RCC 7860 (cell line): ENCODE data around the gene ACVR2B.

Experiments used
- DNase-seq: peaks from one replicate; pipeline ENCODE4 v3.0.0-alpha.2; 2015; ENCODE audit warnings: low spot score
- FAIRE-seq: peaks from 2 replicates; lab custom pipeline; 2012; peaks lifted over from hg19 to GRCh38; lab: Jason Lieb, UNC

The ACVR2B gene

DNA sequence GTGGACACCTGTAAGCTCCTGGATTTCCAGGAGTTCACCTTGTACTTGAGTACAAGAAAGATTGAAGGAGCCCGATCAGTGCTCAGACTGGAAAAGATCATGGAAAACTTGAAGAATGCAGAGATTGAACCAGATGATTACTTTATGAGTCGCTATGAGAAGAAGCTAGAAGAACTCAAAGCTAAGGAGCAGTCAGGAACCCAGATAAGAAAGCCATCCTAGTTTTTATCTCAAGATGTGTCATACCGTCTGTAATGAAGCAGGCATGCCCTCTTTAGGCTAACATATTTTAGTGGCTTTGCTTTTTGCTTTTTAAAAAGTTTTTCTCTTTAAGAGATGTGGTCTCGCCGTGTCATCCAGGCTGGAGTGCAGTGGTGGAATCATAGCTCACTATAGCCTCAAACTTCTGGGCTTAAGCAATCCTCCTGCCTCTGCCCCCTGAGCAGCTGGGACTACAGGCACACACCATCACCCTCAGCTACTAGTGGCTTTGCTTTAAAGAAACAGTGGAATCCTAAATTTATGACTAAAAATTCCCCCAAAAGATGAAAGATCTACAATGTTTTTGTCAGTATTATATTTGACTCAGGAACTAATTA is 70.5 kb downstream of the ACVR2B start:
- no peak for DNase-seq
- FAIRE-seq, result no peak

DNA sequence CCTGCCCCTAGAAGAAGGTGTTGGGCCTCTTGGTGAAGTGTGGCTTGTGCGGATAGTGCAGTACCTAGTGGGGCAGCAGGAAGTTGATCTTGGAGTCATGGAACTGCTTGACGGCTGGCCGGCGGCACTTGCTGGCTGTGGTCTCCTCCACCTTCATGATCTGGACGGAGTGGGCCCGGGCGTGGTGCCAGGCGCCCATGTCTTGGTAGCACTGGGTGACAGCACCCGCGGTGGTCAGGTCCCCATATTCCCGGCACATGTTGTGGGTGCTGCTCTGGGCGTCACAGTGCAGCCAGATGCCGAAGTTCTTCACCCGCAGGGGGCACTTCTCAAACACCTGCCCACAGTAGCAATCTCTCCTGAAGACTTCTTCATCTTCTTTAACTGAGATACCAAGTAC is 73.1 kb downstream of the ACVR2B start:
- DNase-seq (no peak), FAIRE-seq (no peak)

DNA sequence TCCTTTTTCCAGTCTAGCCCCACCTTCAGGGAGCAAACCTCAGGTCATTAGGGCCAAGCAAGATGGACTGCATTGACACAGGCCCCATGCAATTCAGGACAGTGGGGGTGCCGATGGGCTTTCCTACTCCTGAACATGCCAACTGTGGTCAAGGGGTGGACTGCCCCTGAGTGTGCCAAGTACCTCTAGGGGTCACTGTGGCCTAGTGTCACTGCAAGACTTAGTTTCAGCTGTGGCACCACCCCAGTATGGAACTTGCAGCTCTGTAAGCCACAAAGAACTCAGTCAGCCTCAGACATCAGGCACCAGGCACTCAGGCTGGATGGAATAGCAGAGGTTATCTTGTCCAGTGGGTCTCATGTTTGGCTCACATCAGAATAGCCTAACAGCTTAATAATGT is 74.8 kb downstream of the ACVR2B start:
- FAIRE-seq (no peak), DNase-seq (no peak)

DNA sequence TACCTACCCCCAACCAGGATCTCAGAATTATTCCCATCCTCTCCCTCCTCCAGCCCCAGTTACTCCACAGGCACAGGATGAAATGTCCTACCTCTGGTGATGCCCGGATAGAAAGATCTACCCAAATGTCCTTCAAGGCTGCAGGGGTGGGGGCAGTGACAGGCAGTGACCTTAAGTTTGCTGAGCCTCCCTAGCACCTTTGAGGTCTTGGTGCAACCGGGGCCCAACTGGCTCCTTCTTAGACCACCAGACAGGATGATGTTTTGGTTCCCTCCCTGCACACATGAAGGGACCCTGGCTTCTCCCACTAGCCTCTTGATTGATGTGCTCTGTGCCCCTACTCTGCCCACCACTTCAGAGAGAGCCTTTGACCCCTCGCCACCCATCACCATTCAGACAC is 78.8 kb downstream of the ACVR2B start:
- DNase-seq, result no peak
- FAIRE-seq, result no peak

DNA sequence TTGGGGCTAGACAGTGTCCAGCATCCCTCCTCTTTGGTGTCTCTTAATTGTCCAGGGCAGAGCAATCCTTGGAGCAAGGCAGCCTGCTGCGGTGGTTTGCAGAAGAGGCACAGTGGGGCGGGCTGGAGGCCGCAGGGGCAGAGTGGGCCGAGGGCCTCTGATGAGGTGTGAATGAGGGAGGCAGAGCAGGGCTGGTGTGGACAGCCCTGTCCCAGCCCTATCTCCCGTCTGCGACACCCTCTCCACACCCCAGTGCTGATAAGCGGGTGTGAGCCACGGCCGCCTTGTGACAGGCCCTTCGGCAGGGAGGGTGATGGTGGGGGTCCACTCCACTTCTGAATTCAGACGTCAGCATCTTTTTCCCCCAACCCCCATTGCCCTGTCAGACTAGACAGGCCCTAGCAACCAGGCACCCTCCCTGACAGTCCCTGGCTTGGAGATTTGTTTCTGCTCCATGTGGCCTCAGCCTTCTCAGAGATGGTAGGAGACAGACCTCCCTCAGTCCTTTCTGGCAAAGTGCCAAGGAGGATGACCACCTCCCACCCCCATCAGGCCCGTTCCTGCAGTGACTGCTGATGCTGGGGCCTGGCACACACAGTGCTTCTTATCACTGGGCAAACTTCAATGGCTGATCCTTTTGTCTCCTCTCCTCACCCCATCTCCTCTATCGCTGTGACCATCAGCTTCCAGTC is 79.7 kb downstream of the ACVR2B start:
- DNase-seq (no peak), FAIRE-seq (no peak)

DNA sequence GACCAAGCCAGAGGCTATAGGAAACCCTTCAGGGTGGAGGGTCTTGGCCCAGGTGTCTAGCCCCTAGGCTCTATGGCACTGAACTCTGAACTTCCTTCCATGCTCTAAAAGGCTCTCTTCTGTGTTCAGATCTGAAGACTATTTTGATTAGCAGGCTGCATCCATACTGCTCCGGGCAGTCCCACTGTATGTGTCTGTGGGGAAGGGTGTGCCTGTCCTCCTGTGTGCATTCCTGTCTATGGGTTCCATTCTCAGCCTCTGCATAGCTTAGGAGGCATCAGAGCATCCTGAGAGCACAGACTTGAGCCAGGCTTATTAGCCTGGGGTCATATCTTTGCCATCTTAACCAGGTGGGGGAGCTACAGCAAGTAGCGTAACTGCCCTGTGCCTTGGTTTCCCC is 80.5 kb downstream of the ACVR2B start:
- no peak for DNase-seq
- no peak for FAIRE-seq

DNA sequence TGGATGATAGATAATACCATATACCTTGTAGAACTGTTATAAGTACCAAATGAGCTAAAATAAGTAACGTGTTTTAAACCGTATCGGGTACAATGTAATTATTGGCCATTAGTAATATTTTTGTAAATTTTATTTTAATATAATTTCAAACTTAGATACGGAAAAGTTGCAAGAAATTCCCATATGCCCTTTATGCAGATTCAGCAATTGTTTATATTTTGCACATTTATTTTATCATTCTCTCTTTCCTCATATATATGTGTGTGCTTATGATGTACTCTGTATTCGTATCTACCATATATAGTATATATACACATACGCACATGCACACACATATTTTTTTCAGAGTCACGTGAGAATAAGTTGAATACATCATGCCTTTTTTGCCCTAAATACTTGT is 80.9 kb downstream of the ACVR2B start:
- DNase-seq, result no peak
- FAIRE-seq, result no peak

DNA sequence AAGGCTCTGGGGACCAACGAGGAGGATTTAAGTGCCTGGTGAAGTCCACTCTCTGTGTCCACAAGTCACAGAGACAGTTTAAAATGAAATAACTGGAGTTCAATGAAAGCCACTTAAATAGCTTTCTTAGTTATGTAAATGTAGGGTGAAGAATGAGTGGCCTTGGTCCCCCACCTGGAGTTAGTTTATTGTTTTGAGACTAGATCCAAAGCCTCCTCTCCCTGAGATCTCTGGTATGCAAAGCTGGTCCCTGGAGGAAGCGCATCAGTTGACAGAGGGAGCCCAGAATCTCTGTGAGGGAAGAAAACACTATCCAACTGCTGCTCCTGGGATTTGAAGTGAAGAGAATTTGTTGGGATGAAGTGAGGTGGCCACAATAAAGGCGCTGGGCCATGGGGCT is 83.0 kb downstream of the ACVR2B start:
- FAIRE-seq, result no peak
- DNase-seq, result no peak

DNA sequence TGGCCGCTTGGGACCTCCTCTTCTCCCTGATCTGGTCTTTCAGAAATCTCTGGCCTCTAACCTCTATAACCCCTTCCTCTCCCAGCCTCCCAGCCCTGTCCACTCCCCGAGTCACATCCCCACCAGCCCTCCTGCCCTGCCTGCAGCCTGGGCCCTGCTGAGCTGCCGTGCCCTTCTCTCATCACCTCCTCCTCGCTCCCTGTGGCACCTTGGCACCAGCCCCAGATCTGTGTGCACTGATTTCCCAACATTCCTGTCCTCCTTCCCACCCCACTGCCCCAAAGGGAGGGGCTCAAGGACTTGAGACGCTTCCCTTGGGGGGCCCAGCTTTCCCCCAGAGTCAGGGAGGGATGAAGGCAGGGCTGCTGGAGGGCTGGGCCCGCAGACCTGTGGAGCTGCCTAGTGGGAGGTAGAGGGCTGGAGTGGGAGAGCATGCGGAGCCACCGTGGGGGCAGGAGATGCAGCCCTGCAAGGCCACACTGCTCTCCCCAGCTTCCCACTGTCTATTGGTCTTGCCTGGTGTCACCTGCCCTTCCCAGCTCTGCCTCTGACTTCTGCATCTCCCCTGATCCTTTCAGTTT is 85.2 kb downstream of the ACVR2B start:
- FAIRE-seq, result no peak
- DNase-seq, result no peak

DNA sequence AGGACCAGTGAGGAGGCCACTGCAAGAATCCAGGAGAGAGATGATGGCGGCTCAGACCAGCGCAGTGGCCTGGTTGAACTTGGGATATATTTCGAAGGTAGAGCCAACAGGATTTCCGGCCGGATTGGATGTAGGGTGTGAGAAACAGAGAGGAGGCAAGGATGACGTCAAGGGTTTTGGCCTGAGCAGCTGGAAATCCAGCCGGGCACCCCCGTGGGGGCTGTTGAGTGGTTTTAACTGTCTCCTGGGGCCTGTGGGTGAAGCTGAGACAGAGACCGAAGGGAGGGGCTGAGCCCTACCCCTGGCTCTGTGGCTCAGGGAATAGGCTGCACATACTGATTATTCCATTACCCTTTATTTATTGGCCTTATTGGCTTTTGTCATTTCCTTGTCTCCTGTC is 88.1 kb downstream of the ACVR2B start:
- DNase-seq (no peak), FAIRE-seq (no peak)
